Endothelial cell of umbilical vein (primary cell): ENCODE data around the gene CYREN. TPM values are rescaled to one million over a fixed set of nuclear protein-coding genes. Genes with fewer than 3 reads are reported as not detected.
"Not testable (repeated sequence)": the region's sequence is repeated elsewhere in the genome, so short reads cannot be mapped to it uniquely, and the experiment has no call there.

Experiments used
- BruUV-seq: library from RNA; stranded (reverse); fragments of 400-500 nt; replicated peaks from 2 replicates; lab custom pipeline; 2021; lab: Mats Ljungman, UMichigan
- CTCF ChIA-PET: fragments of 300-600, 350-600 bp; sonication (Branson Sonifier 250); formaldehyde crosslinking; loops from one replicate; lab custom pipeline; 2021; ENCODE audit warnings: antibody characterized with exemption, inconsistent platforms; lab: Charles Lee
- POLR2A ChIA-PET: fragments of 300-600, 350-600 bp; sonication (Branson Sonifier 250); formaldehyde crosslinking; loops from one replicate; lab custom pipeline; 2021; ENCODE audit warnings: antibody characterized with exemption, inconsistent platforms; lab: Charles Lee
- DNase-seq: peaks from one replicate; pipeline ENCODE4 v3.0.0-alpha.2; 2011; ENCODE audit warnings: low read depth, low spot score
- FAIRE-seq: peaks from 2 replicates; lab custom pipeline; 2011; peaks lifted over from hg19 to GRCh38; lab: Jason Lieb, UNC
- H2AFZ ChIP-seq: 2 replicates; pipeline ENCODE4 v1.6.0; 2012; ENCODE audit warnings: low read depth, low read length, control low read depth, inconsistent platforms
- H3K27ac ChIP-seq: 2 replicates; pipeline ENCODE4 v1.5.1; 2011; ENCODE audit warnings: low read depth, mild to moderate bottlenecking, control low read depth, low read length, moderate library complexity; ENCODE audit not compliant: insufficient read depth
- H3K27me3 ChIP-seq, 2 experiments: 2 replicates each; pipeline versions ENCODE4 v1.6.0 to v1.6.1; 2011; ENCODE audit warnings: low read length in 2 of 2, mixed read lengths in 1 of 2; ENCODE audit not compliant: control insufficient read depth in 2 of 2, insufficient read depth in 2 of 2
- H3K36me3 ChIP-seq, 2 experiments: 2 replicates in 1 of 2; 3 replicates in 1 of 2; pipeline ENCODE4 v1.5.1; 2011; ENCODE audit warnings: low read length in 2 of 2, mild to moderate bottlenecking in 1 of 2, moderate library complexity in 1 of 2; ENCODE audit not compliant: control insufficient read depth in 2 of 2, insufficient read depth in 2 of 2; ENCODE audit errors: extremely low read depth in 1 of 2
- H3K4me1 ChIP-seq: 3 replicates; pipeline ENCODE4 v1.5.1; 2011; ENCODE audit warnings: mild to moderate bottlenecking, low read length; ENCODE audit not compliant: control insufficient read depth, insufficient read depth; ENCODE audit errors: extremely low read depth
- H3K4me2 ChIP-seq: 2 replicates; pipeline ENCODE4 v1.6.1; 2011; ENCODE audit warnings: low read length, control low read depth, mixed read lengths; ENCODE audit not compliant: insufficient read depth
- H3K4me3 ChIP-seq, 3 experiments: fragments of 200-600 bp in 1 of 3; sonication (generic), shearing (Covaris generic) in 1 of 3; replicated peaks in 1 of 3; 2 replicates each; pipeline ENCODE4 v1.5.1; 2011 to 2016; ENCODE audit warnings: control low read depth in 3 of 3, low read length in 3 of 3, mild to moderate bottlenecking in 2 of 3, inconsistent platforms in 1 of 3, low read depth in 1 of 3, moderate library complexity in 1 of 3; ENCODE audit not compliant: insufficient read depth in 1 of 3
- H3K79me2 ChIP-seq: 2 replicates; pipeline ENCODE4 v1.6.0; 2012; ENCODE audit warnings: low read length, inconsistent platforms; ENCODE audit not compliant: control insufficient read depth, insufficient read depth
- H3K9ac ChIP-seq: replicated peaks from 2 replicates; pipeline ENCODE3; 2011; ENCODE audit warnings: low read length, control low read depth; ENCODE audit not compliant: insufficient read depth; ENCODE audit errors: extremely low read depth
- H3K9me1 ChIP-seq: replicated peaks from 3 replicates; pipeline ENCODE4 v1.6.0; 2011; ENCODE audit warnings: mild to moderate bottlenecking, low read length; ENCODE audit not compliant: control insufficient read depth, insufficient read depth; ENCODE audit errors: extremely low read depth
- H3K9me3 ChIP-seq: replicated peaks from 2 replicates; pipeline ENCODE4 v1.5.1; 2012; ENCODE audit warnings: low read length, inconsistent platforms; ENCODE audit not compliant: control insufficient read depth, insufficient read depth
- H4K20me1 ChIP-seq: replicated peaks from 2 replicates; pipeline ENCODE3; 2011; ENCODE audit warnings: mild to moderate bottlenecking, low read length; ENCODE audit not compliant: control insufficient read depth, insufficient read depth; ENCODE audit errors: extremely low read depth
- CTCF ChIP-seq, 2 donors: IDR thresholded peaks; 1 replicate in 1 of 2; 2 replicates in 1 of 2; pipeline ENCODE4 v1.5.1; 2011; ENCODE audit warnings: low read length in 2 of 2, mild to moderate bottlenecking in 2 of 2, moderate library complexity in 2 of 2, control low read depth in 1 of 2, inconsistent platforms in 1 of 2, low read depth in 1 of 2; ENCODE audit not compliant: insufficient read depth in 1 of 2; ENCODE audit errors: extremely low read depth in 1 of 2
- EZH2 ChIP-seq: IDR thresholded peaks from 2 replicates; pipeline ENCODE4 v1.6.1; 2012; ENCODE audit warnings: borderline replicate concordance, low read depth, mild to moderate bottlenecking, moderate library complexity, low read length, inconsistent platforms; ENCODE audit not compliant: severe bottlenecking
- FOS ChIP-seq: IDR thresholded peaks from 2 replicates; pipeline ENCODE4 v1.6.1; 2011; ENCODE audit warnings: mild to moderate bottlenecking, low read length, moderate library complexity, borderline replicate concordance; ENCODE audit not compliant: insufficient read depth
- GATA2 ChIP-seq: IDR thresholded peaks from 2 replicates; pipeline ENCODE4 v1.7.0; 2011; ENCODE audit warnings: low read depth, mild to moderate bottlenecking, moderate library complexity, mixed read lengths, low read length; ENCODE audit not compliant: insufficient read length, insufficient read depth
- JUN ChIP-seq: IDR thresholded peaks from 2 replicates; pipeline ENCODE4 v1.6.1; 2011; ENCODE audit warnings: borderline replicate concordance, low read depth; ENCODE audit not compliant: insufficient read length, insufficient read depth
- MAX ChIP-seq: IDR thresholded peaks from 2 replicates; pipeline ENCODE4 v1.6.1; 2011; ENCODE audit not compliant: insufficient read depth, insufficient read length
- MYC ChIP-seq: IDR thresholded peaks from one replicate; pipeline ENCODE4 v1.6.1; 2011; ENCODE audit warnings: mild to moderate bottlenecking, low read depth, low read length
- POLR2A ChIP-seq: IDR thresholded peaks from 2 replicates; pipeline ENCODE4 v1.6.1; 2012; ENCODE audit warnings: low read depth, mild to moderate bottlenecking, control low read depth, low read length
- POLR2AphosphoS5 ChIP-seq: IDR thresholded peaks from 2 replicates; pipeline ENCODE4 v1.6.1; 2012; ENCODE audit warnings: low read depth, mild to moderate bottlenecking, control low read depth, low read length, moderate library complexity; ENCODE audit not compliant: insufficient read depth
- dilution Hi-C: fragments of 300-500 bp; cut with MboI; formaldehyde crosslinking; loops from one replicate; pipeline ENCODE4 v1.15.0; 2019; ENCODE audit warnings: low sequenced_read_pairs; ENCODE audit not compliant: extremely low pct_ligation_motif_present
- intact Hi-C: fragments of 100-400 bp; cut with micrococcal nuclease; formaldehyde crosslinking; loops from one replicate; pipeline ENCODE4 v1.10.0; 2022
- polyA plus RNA-seq, 4 experiments: library from polyadenylated mRNA; depleted of rRNA in 3 of 4; stranded (reverse) in 3 of 4; unstranded in 1 of 4; fragments of >200 nt; gene quantifications; 2 replicates each; pipeline versions ENCODE4 v1.2.1 to v1.2.3, GENCODE V29; 2011 to 2012; ENCODE audit warnings: missing spikeins in 1 of 4
- total RNA-seq: library from RNA; stranded (reverse); gene quantifications from 2 replicates; pipeline ENCODE4 v1.2.3, GENCODE V29; 2021

The CYREN gene
- total and polyA plus RNA-seq, 2 donors (not counting 3 experiments of a cell fraction or from before 2014, with no cell fraction given), result 19.1 to 30.8 TPM

- CTCF ChIA-PET, result no interaction called here
- Histone ChIP-seq H3K9me1 (no peaks in the 10 kb centered on the region), H3K27ac (no peak overlapping the region), H3K4me2 (no peak overlapping the region), H3K9me3 (no peaks in the 10 kb centered on the region), H3K9ac (no peak overlapping the region), H3K36me3 (no peaks in the 10 kb centered on the region), H4K20me1 (no peaks in the 10 kb centered on the region), H2AFZ (no peak overlapping the region), H3K79me2 (no peaks in the 10 kb centered on the region), H3K4me1 (peaks cover 8% of the 10 kb centered on the region), H3K4me3 (no peak overlapping the region), H3K27me3 (peaks cover 0 to 7% of the 10 kb centered on the region in 2 experiments)
- DNase-seq, result no peak
- no peak for FAIRE-seq
- POLR2A ChIA-PET, result no interaction called here
- TF ChIP-seq CTCF (IDR thresholded peaks at IDR 0.05; ENCODE audit: extremely low read depth in 1 of 2, insufficient read depth in 1 of 2, low read depth in 1 of 2, low read length in 2 of 2) (no peak), POLR2A (no peak), POLR2AphosphoS5 (no peak), JUN (no peak), MAX (no peak), EZH2 (no peak), MYC (no peak), GATA2 (no peak), FOS (no peak)
- no TSS peak for BruUV-seq
- dilution Hi-C loops (no loop called here), intact Hi-C loops (loop anchor here (5.0 kb wide), 1 partner anchor 298 kb away; the partner anchor contains the start of gene CNOT4)
These were observed 43.3 kb upstream of the CYREN start for GRCh38 chr7:135213831-135214230.

GRCh38 chr7:135211946-135212685, 41.6 kb upstream of the CYREN start:
- CTCF ChIA-PET, result interaction anchor here (1.7 to 2.8 kb wide), 2 partner anchors 23 to 62 kb away, joined by 4 to 7 read pairs; no protein-coding TSS in a partner anchor
- Histone ChIP-seq H3K9ac (peak overlapping the region; percentile 93), H3K4me3 (peak overlapping the region; percentile 86 to 94 (median 91)), H3K27ac (peak overlapping the region; percentile 93), H3K4me2 (peak overlapping the region; percentile 100), H2AFZ (peak overlapping the region; percentile 100)
- FAIRE-seq, H3K79me2 ChIP-seq, H3K9me3 ChIP-seq, DNase-seq, H3K36me3 ChIP-seq, H3K27me3 ChIP-seq, dilution Hi-C loops, H4K20me1 ChIP-seq, POLR2A ChIA-PET, H3K4me1 ChIP-seq, H3K9me1 ChIP-seq: not testable (repeated sequence)
- intact Hi-C loops, result loop anchor here (1.0 to 5.0 kb wide), 5 partner anchors 42 to 345 kb away; partner anchors contain the start of genes AGBL3, CNOT4, CYREN and NUP205
- BruUV-seq, result TSS peak; percentile 67
